ENCODE data around the gene PLEKHG3.
A peak's percentile ranks its signal among the peaks of the same experiment; 100 is the strongest.
"Not testable (repeated sequence)": the region's sequence is repeated elsewhere in the genome, so short reads cannot be mapped to it uniquely, and the experiment has no call there.

PLEKHG3 gene

GRCh38 chr14:64688811-64689281 is 15.4 kb upstream of the PLEKHG3 start:
- DNase-seq, result no peak

GRCh38 chr14:64689289-64689688 is 14.9 kb upstream of the PLEKHG3 start:
- no peak for DNase-seq

GRCh38 chr14:64690607-64691006 is 13.6 kb upstream of the PLEKHG3 start:
- not testable (repeated sequence) for DNase-seq

- DNase-seq, result no peak
Observed at GRCh38 chr14:64691376-64691775, 12.8 kb upstream of the PLEKHG3 start.

DNA sequence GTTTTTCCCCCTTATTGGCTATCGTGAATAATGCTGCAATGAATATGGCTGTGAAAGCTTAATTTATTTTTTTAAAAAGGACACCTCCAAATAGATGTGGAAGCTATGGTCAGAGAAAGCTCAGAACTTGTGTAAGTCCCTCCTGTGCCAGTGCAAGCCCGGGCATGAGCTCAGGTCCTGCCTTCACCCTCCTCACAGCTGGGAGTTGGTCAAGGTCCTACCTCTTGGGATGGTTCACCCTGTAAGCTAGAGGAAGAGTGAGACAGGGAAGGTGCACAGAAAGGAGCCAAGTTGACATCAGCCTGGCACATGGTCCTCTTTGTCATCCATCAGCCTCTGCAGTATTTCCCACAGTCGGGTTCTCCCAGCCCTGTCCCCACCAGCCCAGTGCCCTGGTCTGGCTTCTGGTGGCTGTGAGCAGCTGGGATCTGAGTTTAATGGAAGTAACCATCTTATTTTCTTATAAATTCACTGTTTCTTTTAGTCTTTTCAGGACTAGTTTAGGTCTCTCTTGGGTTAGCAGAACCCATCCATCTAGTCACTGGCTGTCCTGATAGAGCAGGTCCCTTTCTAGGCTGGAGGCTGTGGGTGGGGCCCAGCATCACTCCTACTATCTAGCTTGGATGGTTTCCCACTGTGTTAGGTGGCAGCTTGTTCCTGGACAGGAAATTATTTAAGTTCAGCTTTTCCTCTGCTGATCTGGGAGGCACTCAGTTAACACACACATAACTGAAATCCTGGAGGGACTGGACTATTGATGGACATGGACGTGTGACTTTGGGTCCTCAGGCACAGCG is 11.8 kb upstream of the PLEKHG3 start:
- DNase-seq, result no peak

GRCh38 chr14:64692986-64693809 is 11.0 kb upstream of the PLEKHG3 start:
- DNase-seq, result no peak

DNA sequence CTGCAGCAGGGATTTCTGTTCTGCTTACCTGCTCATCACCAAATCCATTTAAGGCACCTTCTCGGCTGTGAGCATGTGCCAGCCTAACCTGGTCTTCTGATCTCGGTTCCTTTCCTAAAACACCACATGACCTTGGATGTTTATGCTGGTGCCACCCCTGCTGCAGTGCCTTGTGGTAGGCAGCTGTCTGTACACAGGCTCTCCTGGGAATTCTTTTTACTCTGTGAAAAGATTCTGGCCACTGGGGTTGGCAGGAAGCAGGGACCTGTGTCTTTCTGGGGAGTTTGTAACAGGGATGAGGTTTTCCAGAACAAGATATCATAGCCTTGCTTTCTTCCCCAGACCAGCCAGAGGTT is 10.4 kb upstream of the PLEKHG3 start:
- no peak for DNase-seq

DNA sequence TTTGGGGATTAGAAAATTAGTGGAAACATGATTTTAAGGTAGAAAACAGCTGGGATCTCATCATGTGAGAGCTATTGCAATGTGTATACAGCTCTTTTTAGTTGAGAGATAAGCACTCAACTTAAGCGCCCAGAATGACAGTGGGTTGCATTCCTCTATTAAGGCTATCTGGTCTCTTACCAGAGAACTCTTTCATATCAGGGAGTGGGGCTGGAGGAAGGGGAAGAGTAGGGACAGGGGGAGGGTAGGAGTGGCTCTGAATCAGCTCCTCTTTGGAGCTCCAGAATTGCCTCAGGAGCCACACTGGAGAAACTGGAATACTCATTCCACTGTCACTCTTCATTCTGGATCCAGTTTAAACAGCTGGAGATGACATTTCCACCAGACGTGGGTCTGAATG is 9.2 kb upstream of the PLEKHG3 start:
- DNase-seq, result no peak

GRCh38 chr14:64696355-64696857 is 7.8 kb upstream of the PLEKHG3 start:
- peak; percentile 42 to 61 for DNase-seq

- DNase-seq, result no peak
Observed at GRCh38 chr14:64698903-64699302, 5.3 kb upstream of the PLEKHG3 start.

- no peak for DNase-seq
Observed at GRCh38 chr14:64700290-64700689, 3.9 kb upstream of the PLEKHG3 start.

GRCh38 chr14:64700894-64701293 is 3.3 kb upstream of the PLEKHG3 start:
- DNase-seq, result no peak

- no peak for DNase-seq
Observed at GRCh38 chr14:64701660-64702059, 2.6 kb upstream of the PLEKHG3 start.

DNA sequence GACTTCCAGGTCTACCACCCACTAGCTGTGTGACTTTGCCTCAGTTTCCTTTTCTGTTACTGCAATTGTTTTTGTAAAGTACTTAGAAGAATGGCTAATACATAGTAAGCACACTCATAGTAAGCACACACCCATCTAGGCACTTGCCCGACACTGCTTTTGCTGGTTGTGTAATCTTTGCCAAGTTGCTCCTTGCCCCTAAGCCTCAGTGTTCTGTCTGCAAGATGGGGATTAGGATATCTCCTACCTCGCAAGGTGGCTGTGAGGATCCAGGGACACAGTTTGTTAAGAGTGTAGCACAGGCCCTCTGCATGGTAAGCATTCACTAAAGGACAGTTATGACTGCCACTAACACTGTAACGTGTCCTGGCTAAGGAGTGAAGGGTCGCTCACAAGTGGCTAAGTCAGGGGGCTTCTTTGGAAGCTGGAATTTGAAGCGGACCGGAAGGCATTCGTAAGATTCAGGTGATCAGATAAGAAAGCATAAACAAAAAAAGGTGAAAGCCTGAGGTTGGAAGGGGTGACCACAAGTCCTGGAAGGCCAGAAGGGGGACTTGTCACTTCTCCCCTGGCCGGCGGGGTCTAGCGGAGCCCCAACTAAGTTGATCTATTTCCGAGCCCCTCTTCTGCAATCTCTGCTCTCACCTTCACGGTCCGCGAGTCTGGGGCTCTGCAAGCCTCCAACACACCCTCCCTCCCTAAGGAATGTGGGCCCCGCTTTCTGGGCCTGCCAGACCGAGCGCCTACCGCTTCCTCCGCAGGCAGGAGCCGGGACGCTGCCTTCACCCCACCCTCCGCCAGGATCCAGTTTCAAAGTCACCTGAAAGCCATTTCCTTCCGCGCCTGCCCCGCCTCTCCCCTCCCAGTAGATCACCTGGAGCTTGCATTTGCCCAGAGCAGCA is 1.5 kb upstream of the PLEKHG3 start:
- no peak for DNase-seq

- peak in 1 of 2 experiments; percentile 37 for DNase-seq
Observed at GRCh38 chr14:64703395-64704142, 655 bp upstream of the PLEKHG3 start.

DNA sequence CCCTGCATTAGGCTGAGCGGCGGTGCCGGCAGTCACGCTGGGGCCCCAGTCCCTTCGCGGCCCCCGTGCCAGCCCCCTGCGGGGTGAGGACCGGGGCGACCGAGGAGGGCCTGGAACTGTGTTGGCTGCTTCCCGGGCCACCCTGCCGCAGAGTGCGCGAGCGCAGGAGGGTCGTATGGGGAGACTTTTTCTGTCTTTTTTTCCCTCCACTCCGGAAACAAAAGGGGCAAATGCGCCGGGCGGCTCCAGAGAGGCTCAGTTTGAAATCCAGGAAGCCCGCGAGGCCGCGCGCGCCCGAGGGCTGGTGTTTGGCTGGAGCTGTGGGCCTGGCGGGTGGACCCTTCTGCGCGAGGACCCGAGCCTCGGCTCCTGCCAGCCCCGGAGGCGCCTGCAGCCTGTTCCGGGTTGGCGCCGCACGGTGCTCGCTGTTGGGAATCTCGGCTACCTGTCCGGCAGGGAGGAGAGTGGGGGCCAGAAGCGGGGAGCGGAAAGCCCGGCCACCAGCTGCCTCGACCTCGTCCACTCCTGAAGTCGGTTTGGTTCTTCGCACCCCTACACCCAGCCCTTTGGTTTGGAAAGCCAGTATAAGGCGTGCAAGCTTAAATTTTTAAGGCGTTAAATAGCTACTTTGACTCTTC is 638 bp downstream of the PLEKHG3 start:
- peak in 1 of 2 experiments; percentile 53 for DNase-seq

GRCh38 chr14:64705381-64706118 is 1.3 kb downstream of the PLEKHG3 start:
- no peak for DNase-seq

GRCh38 chr14:64706119-64706592 is 1.9 kb downstream of the PLEKHG3 start:
- DNase-seq, result no peak

- DNase-seq, result no peak
Observed at GRCh38 chr14:64706593-64707193, 2.5 kb downstream of the PLEKHG3 start.

DNA sequence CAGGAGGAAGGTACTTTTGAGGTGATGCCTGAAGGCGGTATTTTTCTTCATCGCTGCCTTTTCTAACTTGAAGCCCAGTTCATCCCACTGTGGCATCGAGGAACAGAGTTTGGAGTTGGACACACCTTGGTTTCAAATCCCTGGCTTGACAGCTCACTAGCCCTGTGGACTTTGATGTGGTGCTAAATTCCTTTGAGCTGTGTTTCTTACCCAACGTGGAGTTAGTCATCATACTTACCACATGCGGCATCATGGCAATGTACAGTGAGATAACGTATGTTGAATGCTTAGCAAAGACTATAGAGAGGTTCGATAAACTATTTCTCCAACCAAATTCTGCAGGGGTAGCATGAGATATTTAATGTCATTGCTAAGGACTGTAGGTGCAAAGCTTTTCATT is 3.4 kb downstream of the PLEKHG3 start:
- no peak for DNase-seq
